Psoas muscle (tissue), 8 donors: ENCODE measurements around the gene TMEM273. TPM values are rescaled to one million over a fixed set of nuclear protein-coding genes. Genes with fewer than 3 reads are reported as not detected.

Experiments
- ATAC-seq, 4 donors: fragments of 200-7000 bp; cut with Tn5 transposase; one replicate each; pipeline ENCODE4 v1.9.1; 2020; ENCODE audit warnings: moderate library complexity in 3 of 4, mild to moderate bottlenecking in 2 of 4
- DNase-seq, 2 donors: peaks; one replicate each; pipeline ENCODE4 v3.0.0-alpha.2; 2020
- H3K27ac ChIP-seq: fragments of 200-600 bp; one replicate; pipeline ENCODE4 v1.8.0; 2022
- H3K27me3 ChIP-seq, 3 donors: fragments of 200-600 bp in 1 of 3; one replicate each; pipeline versions ENCODE4 v1.6.1 to v1.8.0; 2013 to 2022; ENCODE audit warnings: low read length in 2 of 3, mild to moderate bottlenecking in 2 of 3, moderate library complexity in 1 of 3; ENCODE audit not compliant: insufficient read depth in 3 of 3
- H3K36me3 ChIP-seq, 2 donors: fragments of 200-600 bp in 1 of 2; one replicate each; pipeline versions ENCODE4 v1.6.1 to v1.8.0; 2013 to 2022; ENCODE audit warnings: low read depth in 1 of 2, mild to moderate bottlenecking in 1 of 2, moderate library complexity in 1 of 2; ENCODE audit not compliant: insufficient read depth in 1 of 2
- H3K4me1 ChIP-seq: fragments of 200-600 bp; one replicate; pipeline ENCODE4 v1.8.0; 2022
- H3K4me3 ChIP-seq: fragments of 200-600 bp; one replicate; pipeline ENCODE4 v1.8.0; 2022; ENCODE audit warnings: mild to moderate bottlenecking
- H3K9me3 ChIP-seq: fragments of 200-600 bp; one replicate; pipeline ENCODE4 v1.8.0; 2022
- WGBS, 3 donors: extraction: QIAGEN DNeasy Blood & Tissue Kit; methylation state at CpG; one replicate each; pipeline versions ENCODE4 v1.1.6 to v1.1.7; 2013; 5-methylcytosine and 5-hydroxymethylcytosine counted together
- intact Hi-C, 2 donors: fragments of 100-400 bp; cut with DNase I; formaldehyde crosslinking; loops; one replicate each; pipeline versions ENCODE4 v1.11.0 to v1.14.2; 2022
- polyA plus RNA-seq, 3 donors: library from polyadenylated mRNA; stranded (reverse); fragments of 200-250 nt; gene quantifications; one replicate each; pipeline ENCODE4 v1.2.3, GENCODE V29; 2013
- total RNA-seq, 4 donors: library from RNA; stranded (reverse); fragmentation: NEBNext Ultra II Directional in 2 of 4; extraction: Animal tissue kit (Norgen Biotek cat#: 25700) in 2 of 4; gene quantifications; one replicate each; pipeline versions ENCODE4 v1.2.1 to v1.2.4, GENCODE V29; 2021 to 2023
- TF ChIP-seq, protein P1 (sequence below): fragments of 200-600 bp; IDR thresholded peaks from one replicate; pipeline ENCODE4 v1.8.0; 2022; ENCODE audit warnings: antibody characterized with exemption
- donor health status: healthy with polysubstance abuse.
- donor health status: DM: no; HTN: no; CAD: no; lungs with moderate emphysema.
- donor health status: Bipolar disorder and iron deficiency.
- donor health status: healthy.
- donor health status: DM: yes; HTN: yes; CAD: no.
- donor health status: DM: no; HTN: no; CAD: no.
- donor health status: DM: no; HTN: no; CAD: no.
- donor health status: DM: yes; HTN: yes; CAD: no.

TMEM273 gene
- total and polyA plus RNA-seq, 7 donors: 3.5 to 12.0 (median 7.7) TPM

DNA sequence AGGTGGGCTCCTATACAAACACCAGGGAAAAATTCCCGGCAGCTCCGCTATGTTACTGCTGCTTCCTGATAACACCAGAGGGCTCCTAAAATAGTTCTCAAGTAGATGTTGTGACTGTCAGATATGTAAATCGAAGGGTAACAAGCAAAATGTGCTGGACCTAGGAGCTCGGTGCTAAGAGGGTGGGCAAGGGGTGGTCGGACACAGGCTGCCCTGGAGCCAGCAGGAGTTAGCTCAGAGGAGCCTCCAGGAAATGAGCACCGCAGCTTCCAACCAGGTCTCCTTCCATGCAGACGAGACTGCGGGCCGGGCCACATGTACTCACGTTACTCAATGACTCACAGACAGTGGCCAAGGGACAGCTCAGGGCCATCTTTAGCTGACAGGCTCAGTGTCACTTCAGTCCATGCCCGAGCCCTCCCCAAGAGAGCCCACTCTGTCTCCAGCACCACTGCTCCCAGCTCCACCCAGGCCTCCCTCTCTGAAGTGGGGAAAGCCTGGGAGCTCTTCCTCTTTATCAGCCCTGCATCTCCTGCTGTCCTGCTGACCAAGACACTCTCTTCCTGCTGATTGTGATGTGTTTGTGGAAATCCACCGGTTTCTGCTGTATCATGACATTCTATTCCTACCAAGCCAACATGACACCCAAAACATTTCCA lies 37.2 kb upstream of the TMEM273 start:
- DNase-seq (peak; percentile 49 to 77), ATAC-seq (peak; percentile 96 to 99 (median 98))
- no peaks in the 10 kb centered on the region for H3K36me3 ChIP-seq
- no peaks in the 10 kb centered on the region for H3K9me3 ChIP-seq
- H3K4me3 ChIP-seq: no peak overlapping the region
- WGBS, 3 donors: 53 to 81% (median 55%) methylated on average over 12 of the region's 12 CpGs
- peaks cover 6% of the 10 kb centered on the region for H3K4me1 ChIP-seq
- intact Hi-C loops: loop anchor here (5.0 to 10.0 kb wide), 3 partner anchors 77 to 169 kb away; partner anchors contain the start of gene DRGX (in 1 of the 2)
- TF ChIP-seq, protein P1, sequence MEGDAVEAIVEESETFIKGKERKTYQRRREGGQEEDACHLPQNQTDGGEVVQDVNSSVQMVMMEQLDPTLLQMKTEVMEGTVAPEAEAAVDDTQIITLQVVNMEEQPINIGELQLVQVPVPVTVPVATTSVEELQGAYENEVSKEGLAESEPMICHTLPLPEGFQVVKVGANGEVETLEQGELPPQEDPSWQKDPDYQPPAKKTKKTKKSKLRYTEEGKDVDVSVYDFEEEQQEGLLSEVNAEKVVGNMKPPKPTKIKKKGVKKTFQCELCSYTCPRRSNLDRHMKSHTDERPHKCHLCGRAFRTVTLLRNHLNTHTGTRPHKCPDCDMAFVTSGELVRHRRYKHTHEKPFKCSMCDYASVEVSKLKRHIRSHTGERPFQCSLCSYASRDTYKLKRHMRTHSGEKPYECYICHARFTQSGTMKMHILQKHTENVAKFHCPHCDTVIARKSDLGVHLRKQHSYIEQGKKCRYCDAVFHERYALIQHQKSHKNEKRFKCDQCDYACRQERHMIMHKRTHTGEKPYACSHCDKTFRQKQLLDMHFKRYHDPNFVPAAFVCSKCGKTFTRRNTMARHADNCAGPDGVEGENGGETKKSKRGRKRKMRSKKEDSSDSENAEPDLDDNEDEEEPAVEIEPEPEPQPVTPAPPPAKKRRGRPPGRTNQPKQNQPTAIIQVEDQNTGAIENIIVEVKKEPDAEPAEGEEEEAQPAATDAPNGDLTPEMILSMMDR: no peak
- peak overlapping the region; percentile 51 for H3K27ac ChIP-seq
- no peaks in the 10 kb centered on the region for H3K27me3 ChIP-seq

DNA sequence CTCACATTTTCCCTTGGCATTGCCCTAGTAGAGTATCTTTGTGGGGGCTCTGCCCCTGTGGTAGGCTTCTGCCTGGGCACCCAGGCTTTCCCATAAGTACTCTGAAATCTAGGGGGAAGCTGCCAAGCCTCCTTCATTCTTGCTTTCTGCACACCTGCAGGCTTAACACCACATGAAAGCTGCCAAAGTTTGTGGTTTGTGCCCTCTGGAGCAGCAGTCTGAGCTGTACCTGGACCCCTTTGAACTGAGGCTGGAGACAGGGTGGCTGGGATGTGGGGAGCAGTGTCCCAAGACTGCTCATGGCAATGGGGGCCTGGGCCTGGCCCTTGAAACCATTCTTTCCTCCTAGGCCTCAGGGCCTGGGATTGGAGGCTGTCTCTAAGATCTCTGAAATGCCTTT lies 35.0 kb upstream of the TMEM273 start:
- Histone ChIP-seq H3K4me3 (no peak overlapping the region), H3K36me3 (no peaks in the 10 kb centered on the region), H3K9me3 (no peaks in the 10 kb centered on the region), H3K27me3 (no peaks in the 10 kb centered on the region), H3K27ac (no peak overlapping the region), H3K4me1 (peaks cover 6% of the 10 kb centered on the region)
- TF ChIP-seq, protein P1: no peak
- no peak for ATAC-seq
- intact Hi-C loops: loop anchor here (10.0 kb wide), 2 partner anchors 82 to 172 kb away; partner anchors contain the start of gene DRGX (in 1 of the 2)
- DNase-seq: no peak

DNA sequence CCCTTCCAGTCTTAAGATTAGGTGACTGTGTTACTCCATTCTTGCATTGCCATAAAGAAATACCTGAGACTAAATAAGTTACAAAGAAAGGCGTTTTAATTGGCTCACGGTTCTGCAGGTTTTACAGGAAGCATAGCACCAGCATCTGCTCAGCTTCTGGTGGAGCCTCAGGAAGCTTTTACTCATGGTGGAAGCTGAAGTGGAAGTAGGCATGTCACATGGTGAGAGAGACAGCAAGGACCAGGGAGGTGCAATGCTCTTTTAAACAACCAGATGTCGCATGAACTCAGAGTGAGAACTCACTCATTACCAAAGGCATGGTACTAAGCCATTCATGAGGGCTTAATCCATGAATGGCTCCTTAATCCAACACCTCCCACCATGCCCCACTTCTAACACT lies 34.0 kb upstream of the TMEM273 start:
- WGBS, 3 donors: 94 to 95% (median 94%) methylated on average over 3 of the region's 3 CpGs
- DNase-seq (no peak), ATAC-seq (no peak)
- H3K4me3 ChIP-seq: no peak overlapping the region
- H3K4me1 ChIP-seq: peaks cover 6% of the 10 kb centered on the region
- no peak overlapping the region for H3K27ac ChIP-seq
- no peaks in the 10 kb centered on the region for H3K9me3 ChIP-seq
- TF ChIP-seq, protein P1: no peak
- H3K27me3 ChIP-seq: no peaks in the 10 kb centered on the region
- no peaks in the 10 kb centered on the region for H3K36me3 ChIP-seq
- intact Hi-C loops: loop anchor here (10.0 kb wide), 2 partner anchors 83 to 173 kb away; partner anchors contain the start of gene DRGX (in 1 of the 2)

DNA sequence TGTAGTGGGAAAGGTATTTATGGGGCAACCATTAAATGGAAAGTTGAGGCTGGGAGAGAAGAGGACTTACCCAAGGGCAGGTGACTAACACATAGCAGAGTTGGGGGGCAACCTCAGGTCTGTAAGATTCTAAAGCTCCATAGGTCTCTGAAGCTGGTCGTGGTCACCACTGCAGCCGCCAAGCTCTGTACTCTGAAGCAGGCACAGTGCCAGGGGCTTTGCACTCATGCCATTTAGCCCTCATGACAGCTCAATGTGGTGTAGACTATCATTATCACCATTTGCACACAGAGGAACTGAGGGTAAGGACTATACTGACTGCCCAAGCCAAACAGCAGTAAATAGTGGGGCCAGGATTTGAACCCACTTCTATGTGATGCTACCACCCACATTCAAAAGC lies 32.5 kb upstream of the TMEM273 start:
- DNase-seq: no peak
- TF ChIP-seq, protein P1: no peak
- peaks cover 5% of the 10 kb centered on the region for H3K4me1 ChIP-seq
- H3K36me3 ChIP-seq: no peaks in the 10 kb centered on the region
- no peaks in the 10 kb centered on the region for H3K27me3 ChIP-seq
- no peak overlapping the region for H3K27ac ChIP-seq
- H3K4me3 ChIP-seq: no peak overlapping the region
- intact Hi-C loops: loop anchor here (10.0 kb wide), 2 partner anchors 84 to 174 kb away; partner anchors contain the start of gene DRGX (in 1 of the 2)
- H3K9me3 ChIP-seq: no peaks in the 10 kb centered on the region
- 29 to 67% (median 53%) methylated on average over 2 of the region's 2 CpGs for WGBS, 3 donors
- peak in 1 of 4 donors; percentile 39 for ATAC-seq
